Activated naive CD8-positive, alpha-beta T cell treated with anti-CD3 and anti-CD28 coated beads for 36 hours (primary cell): Measurements from ENCODE around the gene ULBP2. TPM values are rescaled to one million over a fixed set of nuclear protein-coding genes. Genes with fewer than 3 reads are reported as not detected.
"Not testable (repeated sequence)": the region's sequence is repeated elsewhere in the genome, so short reads cannot be mapped to it uniquely, and the experiment has no call there.

Source experiments
- DNase-seq: peaks from one replicate; pipeline ENCODE4 v3.0.0; 2021
- H3K27ac Mint-ChIP-seq: one replicate; pipeline ENCODE4 v1.8.0; 2022; ENCODE audit warnings: mild to moderate bottlenecking, moderate library complexity, mixed read lengths
- H3K27me3 Mint-ChIP-seq: one replicate; pipeline ENCODE4 v1.8.0; 2022; ENCODE audit warnings: mild to moderate bottlenecking, mixed read lengths
- H3K36me3 Mint-ChIP-seq: one replicate; pipeline ENCODE4 v1.8.0; 2021; ENCODE audit warnings: mild to moderate bottlenecking, mixed read lengths
- H3K4me1 Mint-ChIP-seq: one replicate; pipeline ENCODE4 v1.8.0; 2021; ENCODE audit warnings: mixed read lengths
- H3K4me3 Mint-ChIP-seq: one replicate; pipeline ENCODE4 v1.8.0; 2022; ENCODE audit warnings: mild to moderate bottlenecking, moderate library complexity, mixed read lengths
- H3K9me3 Mint-ChIP-seq: one replicate; pipeline ENCODE4 v1.8.0; 2022; ENCODE audit warnings: mixed read lengths
- total RNA-seq, 2 experiments: library from RNA; stranded (reverse); gene quantifications; one replicate each; pipeline ENCODE4 v1.2.3, GENCODE V29; 2021

Gene ULBP2
- total RNA-seq, 2 experiments from 2014 or later = 0.43 to 0.62 TPM

GRCh38 chr6:149919126-149919833, 22.5 kb upstream of the ULBP2 start:
- H3K36me3 Mint-ChIP-seq, H3K27ac Mint-ChIP-seq, H3K4me3 Mint-ChIP-seq, DNase-seq, H3K9me3 Mint-ChIP-seq: not testable (repeated sequence)
- H3K4me1 Mint-ChIP-seq = peaks cover 12% of the 10 kb centered on the region
- H3K27me3 Mint-ChIP-seq = peaks cover 49% of the 10 kb centered on the region

- H3K4me1 Mint-ChIP-seq = peaks cover 12% of the 10 kb centered on the region
- no peak overlapping the region for H3K4me3 Mint-ChIP-seq
- no peak overlapping the region for H3K27ac Mint-ChIP-seq
- peaks cover 54% of the 10 kb centered on the region for H3K27me3 Mint-ChIP-seq
- DNase-seq = no peak
- H3K9me3 Mint-ChIP-seq = no peaks in the 10 kb centered on the region
- no peaks in the 10 kb centered on the region for H3K36me3 Mint-ChIP-seq
These were observed 22.0 kb upstream of the ULBP2 start for GRCh38 chr6:149919834-149920225.

DNA sequence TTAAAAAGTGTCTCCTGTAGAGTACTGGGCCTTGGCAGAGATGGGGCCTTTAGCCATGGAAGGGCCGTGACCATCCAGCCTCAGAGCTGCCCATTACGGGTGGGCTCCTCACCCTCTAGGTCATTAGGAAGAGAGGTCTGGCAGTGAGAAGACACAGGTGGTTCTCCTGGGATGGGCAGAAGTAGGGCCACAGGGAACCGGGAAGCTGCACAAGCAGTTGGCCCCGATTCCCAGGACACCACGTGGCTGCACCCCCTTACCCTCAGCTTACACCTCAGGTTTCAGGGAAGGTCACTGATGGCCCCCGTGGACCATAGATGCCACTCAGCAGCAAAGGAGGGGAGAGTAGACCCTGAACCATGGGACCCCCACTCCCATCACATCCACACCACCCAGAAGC, 20.5 kb upstream of the ULBP2 start:
- Mint-ChIP-seq H3K27me3 (peaks cover 68% of the 10 kb centered on the region), H3K4me3 (no peak overlapping the region), H3K9me3 (no peaks in the 10 kb centered on the region), H3K4me1 (peaks cover 16% of the 10 kb centered on the region), H3K27ac (no peak overlapping the region), H3K36me3 (no peaks in the 10 kb centered on the region)
- DNase-seq = no peak

DNA sequence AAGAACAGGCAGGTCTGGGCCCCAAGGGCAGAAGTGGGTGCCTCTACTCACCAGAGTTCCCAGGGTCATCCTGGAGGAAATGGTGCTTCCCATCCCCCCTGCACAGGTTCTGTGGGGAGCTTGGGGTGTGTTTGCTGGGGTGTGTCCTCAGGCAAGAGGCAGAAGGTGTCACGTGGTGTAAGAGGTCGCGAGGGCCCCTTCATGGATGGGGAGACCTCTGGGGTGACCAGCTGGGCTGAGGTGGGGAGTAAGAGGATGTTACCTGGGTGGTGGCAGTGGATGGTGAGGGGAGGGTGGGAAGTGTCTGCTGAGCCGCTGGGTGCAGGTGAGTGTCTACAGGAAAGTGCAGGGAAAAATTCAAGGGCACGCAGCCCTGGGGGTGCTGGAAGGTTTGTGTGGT, 19.7 kb upstream of the ULBP2 start:
- peak overlapping the region; percentile 42 for H3K4me3 Mint-ChIP-seq
- H3K36me3 Mint-ChIP-seq = not testable (repeated sequence)

GRCh38 chr6:149922642-149923326, 19.0 kb upstream of the ULBP2 start, which contains the start of gene RAET1G:
TSS of gene RAET1G (minus strand) at chr6:149923121. CDS start at chr6:149923010, 111 bp downstream.
- peak within 1 kb of the TSS; percentile 66 for H3K4me3 Mint-ChIP-seq
- H3K27ac Mint-ChIP-seq = no peak within 1 kb of the TSS
- H3K4me1 Mint-ChIP-seq = peaks cover 15% of the 10 kb centered on the region
- H3K9me3 Mint-ChIP-seq = no peaks in the 10 kb centered on the region
- DNase-seq = peak; percentile 85
- peaks cover 80% of the 10 kb centered on the region for H3K27me3 Mint-ChIP-seq
- H3K36me3 Mint-ChIP-seq = no peaks in the 10 kb centered on the region

More for the DNA sequence above, 19.7 kb upstream of the ULBP2 start:
- H3K4me1 Mint-ChIP-seq = peaks cover 17% of the 10 kb centered on the region
- not testable (repeated sequence) for H3K27ac Mint-ChIP-seq, DNase-seq, H3K9me3 Mint-ChIP-seq
- H3K27me3 Mint-ChIP-seq = peaks cover 73% of the 10 kb centered on the region

- Mint-ChIP-seq H3K36me3 (no peaks in the 10 kb centered on the region), H3K4me1 (peaks cover 15% of the 10 kb centered on the region), H3K4me3 (peak overlapping the region; percentile 66), H3K27me3 (peaks cover 85% of the 10 kb centered on the region), H3K9me3 (no peaks in the 10 kb centered on the region), H3K27ac (no peak overlapping the region)
- no peak for DNase-seq
These were observed 18.4 kb upstream of the ULBP2 start for GRCh38 chr6:149923327-149923986.

DNA sequence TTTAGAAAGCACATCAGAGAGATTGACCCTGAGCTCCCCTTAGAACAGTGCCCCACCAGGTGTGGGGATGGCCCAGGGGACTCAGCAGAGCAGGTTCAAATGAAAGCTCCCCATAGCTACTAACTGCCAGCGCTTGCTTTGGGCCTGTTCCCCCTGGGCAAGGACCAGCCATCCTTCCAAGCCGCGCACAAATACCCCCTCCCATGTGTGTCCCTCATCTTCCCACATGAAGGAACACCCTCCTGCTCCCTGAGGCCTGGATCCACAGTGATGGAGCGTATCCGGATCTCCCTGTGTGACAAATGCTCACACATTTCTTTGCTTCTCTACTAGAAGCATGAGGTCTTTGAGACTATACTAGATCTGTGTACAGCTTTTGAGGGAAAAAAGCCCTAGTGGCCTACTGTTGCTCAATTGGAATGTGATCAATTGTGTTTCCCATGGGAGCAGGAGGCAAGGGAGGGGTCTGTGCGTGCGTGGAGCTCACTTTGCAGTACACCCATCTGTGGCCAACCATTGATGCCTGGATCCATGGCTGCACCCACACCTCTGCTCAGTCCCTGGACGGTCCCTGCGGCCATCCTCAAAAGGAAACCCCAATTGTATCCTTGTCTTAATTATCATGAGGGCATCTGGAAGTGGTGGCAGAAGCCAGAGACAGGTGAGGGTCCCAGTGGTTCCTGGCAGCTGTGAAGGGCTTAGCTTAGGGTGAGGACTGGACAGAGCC, 17.4 kb upstream of the ULBP2 start:
- H3K9me3 Mint-ChIP-seq = no peaks in the 10 kb centered on the region
- H3K4me1 Mint-ChIP-seq = peaks cover 15% of the 10 kb centered on the region
- no peak for DNase-seq
- H3K27ac Mint-ChIP-seq = no peak overlapping the region
- H3K36me3 Mint-ChIP-seq = no peaks in the 10 kb centered on the region
- H3K4me3 Mint-ChIP-seq = no peak overlapping the region
- peaks cover 89% of the 10 kb centered on the region for H3K27me3 Mint-ChIP-seq

DNA sequence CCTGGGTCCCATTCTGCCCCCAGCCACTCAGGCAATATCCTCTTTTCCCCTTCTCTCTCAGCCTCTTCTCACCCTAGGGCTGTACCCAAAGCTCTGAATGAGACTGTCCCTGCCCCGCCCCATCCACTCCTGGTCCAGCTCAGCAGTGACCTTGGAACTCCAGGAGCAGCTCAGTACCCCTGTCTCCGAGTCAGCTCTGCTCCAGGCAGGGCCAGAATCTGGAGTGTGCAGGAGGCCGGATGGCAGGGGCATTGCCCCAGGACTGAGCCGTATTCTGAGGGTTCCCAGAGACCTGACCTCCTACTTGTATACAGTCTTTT, 16.9 kb upstream of the ULBP2 start:
- no peak overlapping the region for H3K4me3 Mint-ChIP-seq
- peaks cover 15% of the 10 kb centered on the region for H3K4me1 Mint-ChIP-seq
- no peak overlapping the region for H3K27ac Mint-ChIP-seq
- H3K36me3 Mint-ChIP-seq = no peaks in the 10 kb centered on the region
- peaks cover 94% of the 10 kb centered on the region for H3K27me3 Mint-ChIP-seq
- H3K9me3 Mint-ChIP-seq = no peaks in the 10 kb centered on the region
- DNase-seq = no peak

GRCh38 chr6:149925253-149925973, 16.4 kb upstream of the ULBP2 start:
- Mint-ChIP-seq H3K36me3 (no peaks in the 10 kb centered on the region), H3K9me3 (no peaks in the 10 kb centered on the region), H3K4me1 (peaks cover 15% of the 10 kb centered on the region), H3K27me3 (peaks cover 94% of the 10 kb centered on the region), H3K27ac (no peak overlapping the region), H3K4me3 (no peak overlapping the region)
- DNase-seq = no peak

- peaks cover 93% of the 10 kb centered on the region for H3K27me3 Mint-ChIP-seq
- no peak overlapping the region for H3K27ac Mint-ChIP-seq
- H3K9me3 Mint-ChIP-seq = no peaks in the 10 kb centered on the region
- H3K4me3 Mint-ChIP-seq = peak overlapping the region; percentile 56
- no peaks in the 10 kb centered on the region for H3K36me3 Mint-ChIP-seq
- peaks cover 15% of the 10 kb centered on the region for H3K4me1 Mint-ChIP-seq
- peak; percentile 79 for DNase-seq
These were observed 15.6 kb upstream of the ULBP2 start for GRCh38 chr6:149925974-149926777.

GRCh38 chr6:149927025-149927424, 14.8 kb upstream of the ULBP2 start:
- H3K27ac Mint-ChIP-seq, H3K9me3 Mint-ChIP-seq, H3K4me3 Mint-ChIP-seq, DNase-seq, H3K36me3 Mint-ChIP-seq: not testable (repeated sequence)
- H3K4me1 Mint-ChIP-seq = peaks cover 15% of the 10 kb centered on the region
- H3K27me3 Mint-ChIP-seq = peaks cover 92% of the 10 kb centered on the region

DNA sequence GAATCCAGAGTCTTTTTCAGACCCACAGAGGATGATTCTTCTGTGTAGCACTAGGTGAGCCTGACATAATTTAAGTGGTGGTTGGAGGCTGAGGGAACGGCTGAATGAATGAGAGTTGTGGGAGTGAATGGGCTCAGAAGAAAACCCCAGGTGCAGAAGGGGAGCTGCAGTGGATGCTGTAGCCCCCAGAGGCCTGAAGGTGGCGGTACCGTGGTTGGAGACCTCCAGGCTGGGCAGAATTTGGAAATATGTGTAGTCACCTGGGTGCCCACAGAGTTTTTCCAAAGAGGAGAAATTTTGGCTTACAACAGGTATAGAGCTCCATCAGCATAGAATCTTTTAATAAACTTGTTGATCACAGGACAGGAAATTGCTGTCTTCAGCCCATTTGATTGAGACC, 12.4 kb upstream of the ULBP2 start:
- Mint-ChIP-seq H3K27me3 (peaks cover 90% of the 10 kb centered on the region), H3K27ac (no peak overlapping the region), H3K9me3 (no peaks in the 10 kb centered on the region), H3K4me1 (peaks cover 5% of the 10 kb centered on the region), H3K4me3 (no peak overlapping the region), H3K36me3 (no peaks in the 10 kb centered on the region)
- DNase-seq = no peak

DNA sequence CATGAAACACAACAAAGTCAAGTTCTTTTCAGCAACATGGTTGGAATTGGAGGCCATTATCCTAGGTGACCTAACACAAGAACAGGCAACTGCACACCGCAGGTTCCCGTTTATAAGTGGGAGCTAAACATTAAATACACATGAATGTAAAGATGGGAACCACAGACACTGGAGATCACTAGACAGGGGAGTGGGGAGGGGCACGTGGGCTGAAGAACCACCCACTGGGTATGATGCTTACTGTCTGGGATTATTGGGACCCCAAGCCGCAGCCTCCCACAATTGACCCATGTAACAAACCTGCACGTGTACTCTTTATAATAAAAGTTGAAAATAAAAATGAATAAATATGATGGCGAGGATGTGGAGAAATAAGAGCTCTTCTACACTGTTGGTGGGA, 10.3 kb upstream of the ULBP2 start:
- H3K36me3 Mint-ChIP-seq = no peaks in the 10 kb centered on the region
- no peak overlapping the region for H3K27ac Mint-ChIP-seq
- H3K27me3 Mint-ChIP-seq = peaks cover 92% of the 10 kb centered on the region
- H3K9me3 Mint-ChIP-seq = no peaks in the 10 kb centered on the region
- peaks cover 7% of the 10 kb centered on the region for H3K4me1 Mint-ChIP-seq
- DNase-seq = no peak
- no peak overlapping the region for H3K4me3 Mint-ChIP-seq

GRCh38 chr6:149933036-149933435, 8.8 kb upstream of the ULBP2 start:
- Mint-ChIP-seq H3K27me3 (peaks cover 95% of the 10 kb centered on the region), H3K36me3 (no peaks in the 10 kb centered on the region), H3K4me1 (peaks cover 8% of the 10 kb centered on the region), H3K9me3 (no peaks in the 10 kb centered on the region), H3K27ac (no peak overlapping the region), H3K4me3 (no peak overlapping the region)
- no peak for DNase-seq
